Keratinocyte (primary cell): ENCODE measurements around the gene VSNL1. TPM values are rescaled to one million over a fixed set of nuclear protein-coding genes. Genes with fewer than 3 reads are reported as not detected.

Source experiments
- DNase-seq: peaks from one replicate; pipeline ENCODE4 v3.0.0-alpha.2; 2011; ENCODE audit warnings: low read depth, missing footprints, low spot score
- FAIRE-seq: peaks from 2 replicates; lab custom pipeline; 2011; peaks lifted over from hg19 to GRCh38; lab: Jason Lieb, UNC
- H2AFZ ChIP-seq: 2 replicates; pipeline ENCODE4 v1.6.0; 2012; ENCODE audit warnings: low read length, control low read depth, inconsistent platforms; ENCODE audit not compliant: control insufficient read depth
- H3K27ac ChIP-seq: 2 replicates; pipeline ENCODE4 v1.5.1; 2011; ENCODE audit warnings: low read length; ENCODE audit not compliant: control insufficient read depth, insufficient read depth
- H3K27me3 ChIP-seq: 3 replicates; pipeline ENCODE4 v1.6.0; 2011; ENCODE audit warnings: low read length; ENCODE audit not compliant: control insufficient read depth, insufficient read depth; ENCODE audit errors: extremely low read depth
- H3K36me3 ChIP-seq, 2 experiments: 2 replicates in 1 of 2; 3 replicates in 1 of 2; pipeline ENCODE4 v1.5.1; 2011; ENCODE audit warnings: low read length in 2 of 2, mild to moderate bottlenecking in 1 of 2; ENCODE audit not compliant: control insufficient read depth in 2 of 2, insufficient read depth in 2 of 2; ENCODE audit errors: extremely low read depth in 1 of 2
- H3K4me1 ChIP-seq: 3 replicates; pipeline ENCODE4 v1.5.1; 2011; ENCODE audit warnings: low read length; ENCODE audit not compliant: control insufficient read depth, insufficient read depth; ENCODE audit errors: extremely low read depth
- H3K4me2 ChIP-seq: 3 replicates; pipeline ENCODE4 v1.6.0; 2011; ENCODE audit warnings: low read depth, low read length; ENCODE audit not compliant: control insufficient read depth, insufficient read depth; ENCODE audit errors: extremely low read depth
- H3K4me3 ChIP-seq, 3 experiments: fragments of 200-600 bp in 1 of 3; sonication (generic) in 1 of 3; 2 replicates in 2 of 3; 3 replicates in 1 of 3; pipeline ENCODE4 v1.5.1; 2011 to 2016; ENCODE audit warnings: low read length in 3 of 3, mild to moderate bottlenecking in 3 of 3, control low read depth in 2 of 3, inconsistent platforms in 1 of 3, low read depth in 1 of 3, mixed read lengths in 1 of 3, mixed run types in 1 of 3, moderate library complexity in 1 of 3; ENCODE audit not compliant: control insufficient read depth in 2 of 3, insufficient read depth in 2 of 3; ENCODE audit errors: extremely low read depth in 1 of 3
- H3K79me2 ChIP-seq: 2 replicates; pipeline ENCODE4 v1.6.0; 2012; ENCODE audit warnings: low read length; ENCODE audit not compliant: control insufficient read depth, insufficient read depth
- H3K9ac ChIP-seq: 3 replicates; pipeline ENCODE4 v1.6.0; 2011; ENCODE audit warnings: low read length; ENCODE audit not compliant: control insufficient read depth, insufficient read depth; ENCODE audit errors: extremely low read depth
- H3K9me1 ChIP-seq: 3 replicates; pipeline ENCODE4 v1.6.0; 2011; ENCODE audit warnings: low read length; ENCODE audit not compliant: control insufficient read depth, insufficient read depth; ENCODE audit errors: extremely low read depth
- H3K9me3 ChIP-seq: 2 replicates; pipeline ENCODE4 v1.5.1; 2012; ENCODE audit warnings: low read depth, low read length; ENCODE audit not compliant: control insufficient read depth
- H4K20me1 ChIP-seq: 3 replicates; pipeline ENCODE4 v1.6.0; 2011; ENCODE audit warnings: low read length; ENCODE audit not compliant: control insufficient read depth, insufficient read depth; ENCODE audit errors: extremely low read depth
- CTCF ChIP-seq, 3 experiments: IDR thresholded peaks in 1 of 3; conservative IDR thresholded peaks in 1 of 3; optimal IDR thresholded peaks in 1 of 3; 2 replicates in 2 of 3; 3 replicates in 1 of 3; pipeline versions ENCODE3 to v1.5.1; 2011; ENCODE audit warnings: low read length in 3 of 3, mild to moderate bottlenecking in 3 of 3, moderate library complexity in 2 of 3, control low read depth in 1 of 3, inconsistent platforms in 1 of 3; ENCODE audit not compliant: insufficient read depth in 2 of 3; ENCODE audit errors: extremely low read depth in 1 of 3
- EZH2 ChIP-seq: IDR thresholded peaks from one replicate; pipeline ENCODE4 v1.6.1; 2012; ENCODE audit warnings: inconsistent platforms, mild to moderate bottlenecking, low read length, moderate library complexity
- dilution Hi-C: fragments of 300-500 bp; cut with MboI; formaldehyde crosslinking; loops from one replicate; pipeline ENCODE4 v1.7.0; 2020; ENCODE audit warnings: low sequenced_read_pairs; ENCODE audit not compliant: extremely low pct_ligation_motif_present
- polyA plus RNA-seq, 5 experiments: library from polyadenylated mRNA; depleted of rRNA in 3 of 5; stranded (reverse) in 3 of 5; stranded (forward) in 1 of 5; unstranded in 1 of 5; fragments of >200 nt; gene quantifications; 1 replicate in 1 of 5; 2 replicates in 3 of 5; 3 replicates in 1 of 5; pipeline versions ENCODE4 v1.2.1 to v1.2.3, GENCODE V29; 2011 to 2012; ENCODE audit warnings: missing spikeins in 2 of 5, low read depth in 1 of 5, low replicate concordance in 1 of 5

The VSNL1 gene
- polyA plus RNA-seq, 1 donor (not counting 4 experiments of a cell fraction or from before 2014, with no cell fraction given), result 32.1 TPM

DNA sequence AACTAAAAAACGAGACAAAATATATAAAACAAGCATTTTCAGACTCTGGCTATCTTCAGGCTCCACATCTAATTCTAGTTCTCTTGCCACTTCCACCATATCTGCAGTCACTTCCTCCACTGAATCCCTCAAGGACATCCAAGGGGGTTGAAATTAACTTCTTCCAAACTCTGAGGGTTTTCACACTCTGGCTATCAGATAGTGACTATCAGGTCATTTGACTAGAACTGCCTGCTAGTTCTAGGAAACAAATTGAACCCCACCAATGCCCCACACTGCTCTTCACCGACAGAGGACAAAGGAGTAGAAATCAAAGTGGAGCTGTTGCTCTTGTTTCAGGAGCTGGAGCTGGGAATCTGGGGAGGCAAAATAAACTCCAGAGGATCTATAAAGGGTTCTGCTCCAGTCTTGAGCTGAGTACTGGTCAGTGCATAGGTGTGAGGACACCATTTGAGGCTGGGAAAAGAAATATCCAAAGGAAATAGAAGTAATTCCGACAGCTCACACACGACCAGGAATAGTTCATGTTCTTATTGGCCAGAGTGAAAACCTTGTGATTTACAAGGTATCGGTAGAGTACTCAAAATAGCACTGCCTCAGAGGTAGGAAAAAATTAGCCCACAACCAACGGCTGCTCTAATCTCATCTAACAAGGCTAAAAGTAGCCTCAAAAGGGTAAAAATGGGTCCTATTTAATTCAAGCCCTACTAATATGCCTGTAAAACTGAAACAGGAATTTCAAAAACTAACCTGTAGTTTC is 141.8 kb downstream of the VSNL1 start:
- no peak overlapping the region for H3K9ac ChIP-seq
- peaks cover 10 to 11% of the 10 kb centered on the region in 2 experiments for H3K36me3 ChIP-seq
- TF ChIP-seq EZH2 (no peak), CTCF (optimal IDR thresholded peaks at IDR 0.05 in 1 of 3, IDR thresholded peaks at IDR 0.05 in 1 of 3, conservative IDR thresholded peaks at IDR 0.05 in 1 of 3; ENCODE audit: extremely low read depth in 1 of 3, insufficient read depth in 2 of 3, low read length in 3 of 3) (no peak)
- no peaks in the 10 kb centered on the region for H3K27me3 ChIP-seq
- no peaks in the 10 kb centered on the region for H3K79me2 ChIP-seq
- H3K9me3 ChIP-seq, result no peaks in the 10 kb centered on the region
- no peak overlapping the region for H3K4me3 ChIP-seq
- dilution Hi-C loops, result no loop called here
- H3K4me2 ChIP-seq, result no peak overlapping the region
- H2AFZ ChIP-seq, result no peak overlapping the region
- no peaks in the 10 kb centered on the region for H3K4me1 ChIP-seq
- DNase-seq (no peak), FAIRE-seq (peak; percentile 39)
- H4K20me1 ChIP-seq, result no peaks in the 10 kb centered on the region
- H3K27ac ChIP-seq, result no peak overlapping the region
- no peaks in the 10 kb centered on the region for H3K9me1 ChIP-seq

DNA sequence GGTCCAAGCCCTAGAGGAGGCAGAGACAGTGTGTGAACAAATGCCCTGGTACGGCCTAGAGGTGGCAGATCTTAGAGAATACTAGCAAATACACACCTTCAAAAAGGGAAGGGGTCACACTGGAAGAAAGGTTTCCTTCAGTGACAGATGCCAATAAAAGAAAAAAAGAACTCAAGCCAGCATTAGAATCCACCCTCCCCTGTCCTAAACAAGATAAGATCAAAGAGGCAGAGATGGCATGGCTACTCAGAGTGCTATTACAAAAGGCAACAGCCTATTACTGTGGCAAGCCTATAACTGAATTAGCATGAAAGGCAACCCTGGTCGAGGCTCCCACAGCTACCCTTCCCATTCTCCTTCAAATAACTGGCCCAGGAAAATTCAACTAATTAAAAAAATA is 143.5 kb downstream of the VSNL1 start:
- no peak for FAIRE-seq
- Histone ChIP-seq H3K36me3 (peaks cover 8 to 11% of the 10 kb centered on the region in 2 experiments), H3K4me2 (no peak overlapping the region), H3K9ac (no peak overlapping the region), H3K4me1 (no peaks in the 10 kb centered on the region), H3K27me3 (no peaks in the 10 kb centered on the region), H3K9me3 (no peaks in the 10 kb centered on the region), H3K4me3 (no peak overlapping the region), H3K27ac (no peak overlapping the region), H3K79me2 (no peaks in the 10 kb centered on the region), H4K20me1 (no peaks in the 10 kb centered on the region), H2AFZ (no peak overlapping the region), H3K9me1 (no peaks in the 10 kb centered on the region)
- dilution Hi-C loops, result no loop called here
- TF ChIP-seq EZH2 (no peak), CTCF (optimal IDR thresholded peaks at IDR 0.05 in 1 of 3, IDR thresholded peaks at IDR 0.05 in 1 of 3, conservative IDR thresholded peaks at IDR 0.05 in 1 of 3; ENCODE audit: extremely low read depth in 1 of 3, insufficient read depth in 2 of 3, low read length in 3 of 3) (no peak)
- no peak for DNase-seq
